Natural killer cell (primary cell): Measurements from ENCODE around the gene TNFAIP3. TPM values are rescaled to one million over a fixed set of nuclear protein-coding genes. Genes with fewer than 3 reads are reported as not detected.
"Not testable (repeated sequence)": the region's sequence is repeated elsewhere in the genome, so short reads cannot be mapped to it uniquely, and the experiment has no call there.

Source experiments
- ATAC-seq, 3 donors: fragments of 150-1000 bp in 2 of 3; fragments of 200-7000 bp in 1 of 3; cut with Tn5 transposase; 1 replicate in 1 of 3; 2 replicates in 2 of 3; pipeline ENCODE4 v1.10.0; 2021; ENCODE audit warnings: mild to moderate bottlenecking in 2 of 3, moderate library complexity in 2 of 3
- DNase-seq, 2 donors: peaks; one replicate each; pipeline versions ENCODE4 v3.0.0 to v3.0.0-alpha.2; 2013 to 2021; ENCODE audit warnings: mixed read lengths in 1 of 2
- H3K27ac ChIP-seq: one replicate; pipeline ENCODE4 v1.5.1; 2013; ENCODE audit warnings: mild to moderate bottlenecking, low read length
- H3K27me3 ChIP-seq: one replicate; pipeline ENCODE4 v1.6.1; 2013; ENCODE audit warnings: low read length; ENCODE audit not compliant: control insufficient read depth, insufficient read depth
- H3K36me3 ChIP-seq: one replicate; pipeline ENCODE4 v1.6.1; 2013; ENCODE audit warnings: low read length; ENCODE audit not compliant: control insufficient read depth, insufficient read depth
- H3K4me1 ChIP-seq: one replicate; pipeline ENCODE4 v1.6.1; 2013; ENCODE audit warnings: low read length; ENCODE audit not compliant: control insufficient read depth, insufficient read depth
- H3K4me3 ChIP-seq: one replicate; pipeline ENCODE4 v1.5.1; 2013; ENCODE audit warnings: low read length
- H3K9me3 ChIP-seq: one replicate; pipeline ENCODE4 v1.6.1; 2013; ENCODE audit warnings: low read length; ENCODE audit not compliant: control insufficient read depth, insufficient read depth
- H3K27ac Mint-ChIP-seq, 2 donors: one replicate each; pipeline ENCODE4 v1.8.0; 2022; ENCODE audit warnings: mild to moderate bottlenecking in 2 of 2, mixed read lengths in 2 of 2, moderate library complexity in 1 of 2
- H3K27me3 Mint-ChIP-seq, 2 donors: one replicate each; pipeline ENCODE4 v1.8.0; 2022; ENCODE audit warnings: low read depth in 2 of 2, mixed read lengths in 2 of 2
- H3K36me3 Mint-ChIP-seq: one replicate; pipeline ENCODE4 v1.8.0; 2022; ENCODE audit warnings: mixed read lengths
- H3K4me1 Mint-ChIP-seq, 2 donors: one replicate each; pipeline ENCODE4 v1.8.0; 2022; ENCODE audit warnings: mixed read lengths in 2 of 2
- H3K4me3 Mint-ChIP-seq: one replicate; pipeline ENCODE4 v1.8.0; 2022; ENCODE audit warnings: mild to moderate bottlenecking, moderate library complexity, mixed read lengths
- H3K9me3 Mint-ChIP-seq, 2 donors: one replicate each; pipeline ENCODE4 v1.8.0; 2022; ENCODE audit warnings: mixed read lengths in 2 of 2
- WGBS: methylation state at CpG from one replicate; pipeline ENCODE4 v1.1.7; 2013; ENCODE audit warnings: missing lambda C conversion rate; ENCODE audit not compliant: insufficient coverage; 5-methylcytosine and 5-hydroxymethylcytosine counted together
- intact Hi-C: fragments of 100-400 bp; cut with micrococcal nuclease; formaldehyde crosslinking; loops from one replicate; pipeline ENCODE4 v1.14.2; 2022
- total RNA-seq, 4 donors: library from RNA; stranded (reverse); fragments of 120-200 nt in 1 of 4; gene quantifications; one replicate each; pipeline versions ENCODE4 v1.2.3 to v1.2.4, GENCODE V29; 2013 to 2022
- TF ChIP-seq, protein P1 (sequence below): fragments of 200-600 bp; IDR thresholded peaks from one replicate; pipeline ENCODE4 v1.8.0; 2022; ENCODE audit warnings: antibody characterized with exemption

Gene TNFAIP3
- total RNA-seq, 3 donors from 2014 or later (not counting 1 experiment from before 2014, with no cell fraction given) = 1,163 to 1,298 (median 1,241) TPM

DNA sequence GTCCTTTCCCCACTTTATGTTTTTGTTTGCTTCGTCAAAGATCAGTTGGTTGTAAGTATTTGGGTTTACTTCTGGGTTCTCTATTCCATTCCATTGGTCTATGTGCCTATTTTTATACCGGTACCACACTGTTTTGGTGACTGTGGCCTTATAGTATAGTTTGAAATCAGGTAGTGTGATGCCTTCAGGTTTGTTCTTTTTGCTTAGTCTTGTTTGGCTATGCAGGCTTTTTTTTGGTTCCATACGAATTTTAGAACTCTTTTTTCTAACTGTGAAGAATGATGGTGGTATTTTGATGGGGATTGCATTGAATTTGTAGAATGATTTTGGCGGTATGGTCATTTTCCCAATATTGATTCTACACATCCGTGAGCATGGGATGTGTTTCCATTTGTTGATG lies 28.5 kb upstream of the TNFAIP3 start:
- H3K36me3 ChIP-seq, H3K4me3 ChIP-seq, H3K27me3 Mint-ChIP-seq, H3K4me1 Mint-ChIP-seq, H3K4me1 ChIP-seq, H3K4me3 Mint-ChIP-seq, H3K27ac Mint-ChIP-seq, intact Hi-C loops, DNase-seq, H3K27me3 ChIP-seq, H3K9me3 ChIP-seq, H3K9me3 Mint-ChIP-seq, ATAC-seq, H3K27ac ChIP-seq: not testable (repeated sequence)
- H3K36me3 Mint-ChIP-seq = peaks cover 30% of the 10 kb centered on the region
- 100% methylated on average over 4 of the region's 5 CpGs for whole genome bisulfite sequencing

DNA sequence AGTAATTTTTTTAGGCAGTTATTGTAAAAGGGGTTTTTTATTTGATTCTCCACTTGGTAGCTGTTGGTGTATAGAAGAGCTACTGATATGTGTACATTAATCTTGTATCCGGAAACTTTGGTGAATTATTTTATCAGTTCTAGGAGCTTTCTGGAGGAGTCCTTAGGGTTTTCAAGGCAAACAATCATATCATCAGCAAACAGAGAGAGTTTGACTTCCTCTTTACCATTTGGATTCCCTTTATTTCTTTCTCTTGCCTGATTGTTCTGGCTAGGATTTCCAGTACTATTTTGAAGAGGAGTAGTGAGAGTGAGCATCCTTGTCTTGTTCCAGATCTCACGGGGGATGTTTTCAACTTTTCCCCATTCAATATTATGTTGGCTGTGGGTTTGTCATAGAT lies 28.0 kb upstream of the TNFAIP3 start:
- DNase-seq = no peak
- intact Hi-C loops = no loop called here
- H3K9me3 Mint-ChIP-seq = peaks cover 5 to 6% of the 10 kb centered on the region in 2 donors
- Histone ChIP-seq H3K36me3 (no peaks in the 10 kb centered on the region), H3K4me1 (no peaks in the 10 kb centered on the region), H3K4me3 (no peak overlapping the region), H3K27me3 (no peaks in the 10 kb centered on the region), H3K9me3 (no peaks in the 10 kb centered on the region), H3K27ac (no peak overlapping the region)
- H3K36me3 Mint-ChIP-seq = peaks cover 30% of the 10 kb centered on the region
- TF ChIP-seq, protein P1, sequence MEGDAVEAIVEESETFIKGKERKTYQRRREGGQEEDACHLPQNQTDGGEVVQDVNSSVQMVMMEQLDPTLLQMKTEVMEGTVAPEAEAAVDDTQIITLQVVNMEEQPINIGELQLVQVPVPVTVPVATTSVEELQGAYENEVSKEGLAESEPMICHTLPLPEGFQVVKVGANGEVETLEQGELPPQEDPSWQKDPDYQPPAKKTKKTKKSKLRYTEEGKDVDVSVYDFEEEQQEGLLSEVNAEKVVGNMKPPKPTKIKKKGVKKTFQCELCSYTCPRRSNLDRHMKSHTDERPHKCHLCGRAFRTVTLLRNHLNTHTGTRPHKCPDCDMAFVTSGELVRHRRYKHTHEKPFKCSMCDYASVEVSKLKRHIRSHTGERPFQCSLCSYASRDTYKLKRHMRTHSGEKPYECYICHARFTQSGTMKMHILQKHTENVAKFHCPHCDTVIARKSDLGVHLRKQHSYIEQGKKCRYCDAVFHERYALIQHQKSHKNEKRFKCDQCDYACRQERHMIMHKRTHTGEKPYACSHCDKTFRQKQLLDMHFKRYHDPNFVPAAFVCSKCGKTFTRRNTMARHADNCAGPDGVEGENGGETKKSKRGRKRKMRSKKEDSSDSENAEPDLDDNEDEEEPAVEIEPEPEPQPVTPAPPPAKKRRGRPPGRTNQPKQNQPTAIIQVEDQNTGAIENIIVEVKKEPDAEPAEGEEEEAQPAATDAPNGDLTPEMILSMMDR = no peak
- ATAC-seq = no peak
- WGBS = 90% methylated on average over 2 of the region's 2 CpGs
- no peak overlapping the region for H3K27ac Mint-ChIP-seq
- H3K4me3 Mint-ChIP-seq = no peak overlapping the region
- H3K27me3 Mint-ChIP-seq = peaks cover 6 to 8% of the 10 kb centered on the region in 2 donors
- H3K4me1 Mint-ChIP-seq = peaks cover 0 to 5% of the 10 kb centered on the region in 2 donors

DNA sequence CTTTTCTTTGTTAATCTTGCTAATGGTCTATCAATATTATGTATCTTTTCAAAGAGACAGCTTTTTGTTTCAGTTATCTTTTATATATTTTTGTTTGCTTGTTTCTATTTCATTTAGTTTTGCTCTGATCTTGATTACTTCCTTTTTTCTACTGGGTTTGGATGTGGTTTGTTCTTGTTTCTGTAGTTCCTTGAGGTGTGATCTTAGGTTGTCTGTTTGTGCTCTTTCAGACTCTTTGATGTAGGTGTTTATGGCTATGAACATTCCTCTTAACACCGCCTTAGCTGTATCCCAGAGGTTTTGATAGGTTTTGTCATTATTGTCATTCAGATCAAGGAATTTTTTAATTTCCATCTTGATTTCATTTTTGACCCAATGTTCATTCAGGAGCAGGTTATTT lies 26.8 kb upstream of the TNFAIP3 start:
- H3K4me1 Mint-ChIP-seq = peaks cover 0 to 5% of the 10 kb centered on the region in 2 donors
- Histone ChIP-seq H3K9me3 (no peaks in the 10 kb centered on the region), H3K27me3 (no peaks in the 10 kb centered on the region), H3K4me1 (no peaks in the 10 kb centered on the region), H3K36me3 (no peaks in the 10 kb centered on the region), H3K4me3 (no peak overlapping the region), H3K27ac (no peak overlapping the region)
- ATAC-seq (no peak), DNase-seq (no peak)
- peaks cover 30% of the 10 kb centered on the region for H3K36me3 Mint-ChIP-seq
- intact Hi-C loops = no loop called here
- 100% methylated on average over 1 of the region's 1 CpG for WGBS
- peaks cover 6 to 8% of the 10 kb centered on the region in 2 donors for H3K27me3 Mint-ChIP-seq
- TF ChIP-seq, protein P1 = no peak
- H3K4me3 Mint-ChIP-seq = no peak overlapping the region
- H3K27ac Mint-ChIP-seq = no peak overlapping the region
- H3K9me3 Mint-ChIP-seq = peaks cover 5 to 6% of the 10 kb centered on the region in 2 donors

DNA sequence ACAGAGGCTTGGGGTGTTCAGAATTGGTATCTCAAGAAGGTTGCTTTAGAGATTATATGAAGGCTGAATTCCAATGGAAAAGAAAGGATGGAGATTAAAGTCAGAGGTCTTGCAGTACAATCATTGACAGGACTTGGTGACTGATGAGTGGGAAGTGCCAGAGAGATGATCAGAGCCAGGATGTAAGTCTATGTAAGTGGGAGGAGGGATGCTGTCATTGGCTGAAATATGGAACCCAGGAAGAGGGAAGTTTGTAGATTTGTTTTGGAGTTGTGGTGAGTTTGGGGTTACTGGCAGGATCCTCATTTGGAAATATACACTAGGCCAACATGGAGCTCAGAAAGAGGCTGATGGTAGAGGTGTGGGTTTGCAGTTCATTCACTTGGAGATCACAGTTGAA lies 23.8 kb upstream of the TNFAIP3 start:
- Histone ChIP-seq H3K27ac (no peak overlapping the region), H3K27me3 (no peaks in the 10 kb centered on the region), H3K4me3 (no peak overlapping the region), H3K9me3 (no peaks in the 10 kb centered on the region), H3K36me3 (no peaks in the 10 kb centered on the region), H3K4me1 (peaks cover 15% of the 10 kb centered on the region)
- peaks cover 4 to 6% of the 10 kb centered on the region in 2 donors for H3K9me3 Mint-ChIP-seq
- no peak for DNase-seq
- peaks cover 27% of the 10 kb centered on the region for H3K36me3 Mint-ChIP-seq
- peaks cover 0 to 5% of the 10 kb centered on the region in 2 donors for H3K4me1 Mint-ChIP-seq
- H3K27me3 Mint-ChIP-seq = peaks cover 6 to 8% of the 10 kb centered on the region in 2 donors
- no peak overlapping the region for H3K27ac Mint-ChIP-seq
- no peak overlapping the region for H3K4me3 Mint-ChIP-seq
- TF ChIP-seq, protein P1 = no peak
- intact Hi-C loops = no loop called here
- no peak for ATAC-seq

DNA sequence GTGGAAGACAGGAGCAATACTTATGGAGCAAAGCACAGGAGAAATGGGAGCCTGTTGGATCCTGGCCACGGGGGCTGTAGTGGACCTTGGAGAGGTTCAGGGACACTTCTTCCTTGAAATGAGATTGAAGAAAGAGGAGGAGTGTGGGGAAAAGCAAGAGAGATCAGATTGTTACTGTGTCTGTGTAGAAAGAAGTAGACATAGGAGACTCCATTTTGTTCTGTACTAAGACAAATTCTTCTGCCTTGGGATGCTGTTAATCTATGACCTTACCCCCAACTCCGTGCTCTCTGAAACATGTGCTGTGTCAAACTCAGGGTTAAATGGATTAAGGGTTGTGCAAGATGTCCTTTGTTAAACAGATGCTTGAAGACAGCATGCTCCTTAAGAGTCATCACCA lies 22.7 kb upstream of the TNFAIP3 start:
- WGBS = 99% methylated on average over 2 of the region's 2 CpGs
- H3K36me3 Mint-ChIP-seq = peaks cover 24% of the 10 kb centered on the region
- H3K4me3 ChIP-seq, H3K27me3 ChIP-seq, H3K4me3 Mint-ChIP-seq, H3K27ac ChIP-seq, H3K9me3 ChIP-seq, H3K9me3 Mint-ChIP-seq, H3K36me3 ChIP-seq, H3K4me1 Mint-ChIP-seq, intact Hi-C loops, H3K27ac Mint-ChIP-seq, ATAC-seq, DNase-seq, H3K27me3 Mint-ChIP-seq: not testable (repeated sequence)
- peaks cover 15% of the 10 kb centered on the region for H3K4me1 ChIP-seq

DNA sequence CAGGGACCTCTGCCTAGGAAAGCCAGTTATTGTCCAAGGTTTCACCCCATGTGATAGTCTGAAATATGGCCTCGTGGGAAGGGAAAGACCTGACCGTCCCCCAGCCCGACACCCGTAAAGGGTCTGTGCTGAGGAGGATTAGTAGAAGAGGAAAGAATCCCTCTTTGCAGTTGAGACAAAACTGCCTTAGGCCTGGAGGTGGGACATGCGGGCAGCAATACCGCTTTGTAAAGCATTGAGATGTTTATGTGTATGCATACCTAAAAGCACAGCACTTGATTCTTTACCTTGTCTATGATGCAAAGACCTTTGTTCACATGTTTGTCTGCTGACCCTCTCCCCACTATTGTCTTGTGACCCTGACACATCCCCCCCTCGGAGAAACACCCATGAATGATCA lies 22.3 kb upstream of the TNFAIP3 start:
- not testable (repeated sequence) for ATAC-seq
- peaks cover 24% of the 10 kb centered on the region for H3K36me3 Mint-ChIP-seq
- WGBS = 88% methylated on average over 6 of the region's 7 CpGs

More for the DNA sequence above, 22.3 kb upstream of the TNFAIP3 start:
- H3K4me3 Mint-ChIP-seq, H3K4me3 ChIP-seq, intact Hi-C loops, H3K27ac ChIP-seq, H3K36me3 ChIP-seq, H3K27ac Mint-ChIP-seq, H3K4me1 Mint-ChIP-seq, H3K9me3 Mint-ChIP-seq, H3K27me3 Mint-ChIP-seq, H3K9me3 ChIP-seq, H3K27me3 ChIP-seq, DNase-seq: not testable (repeated sequence)
- H3K4me1 ChIP-seq = peaks cover 15% of the 10 kb centered on the region
